PFSK-1 (cell line): ENCODE data around the gene TBC1D32.

Experiments
- POLR2AphosphoS5 ChIP-seq: IDR thresholded peaks from 2 replicates; pipeline ENCODE4 v1.6.1; 2012; ENCODE audit warnings: low read depth, mild to moderate bottlenecking, control low read depth, low read length, moderate library complexity
- TF ChIP-seq, protein P1 (sequence below), 2 experiments: IDR thresholded peaks; 2 replicates each; pipeline versions ENCODE4 v1.6.1 to v1.8.0; 2011 to 2012; ENCODE audit warnings: low read depth in 2 of 2, low read length in 2 of 2, control low read depth in 1 of 2, inconsistent platforms in 1 of 2, mild to moderate bottlenecking in 1 of 2, moderate library complexity in 1 of 2; ENCODE audit not compliant: insufficient read depth in 1 of 2

DNA sequence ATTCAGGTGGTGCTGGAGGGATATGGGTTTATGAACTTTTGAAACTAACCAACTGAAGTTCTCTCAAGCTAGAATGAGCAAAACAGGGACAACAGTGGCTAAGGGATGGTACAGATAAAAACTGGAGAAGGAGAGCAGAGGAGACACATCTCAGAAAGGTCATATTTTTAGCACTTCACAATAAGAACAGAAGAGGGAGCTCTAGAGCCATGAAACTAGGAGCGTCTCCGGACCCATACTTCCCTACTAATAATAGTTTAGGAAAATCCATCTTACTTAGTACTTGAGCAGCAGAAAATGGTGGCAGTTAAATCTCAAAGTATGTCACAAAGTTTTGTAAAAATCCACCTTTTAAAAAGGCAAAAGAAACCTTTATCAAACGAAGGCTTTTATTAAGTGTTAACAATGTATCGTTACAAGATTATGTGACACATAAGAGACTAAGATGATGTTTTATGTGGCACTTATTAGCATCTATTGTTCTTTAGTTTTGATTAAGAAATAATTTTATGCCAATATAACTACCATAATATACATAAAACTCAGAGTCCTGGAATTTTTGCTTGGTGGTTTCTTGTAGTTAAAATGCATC is 278.6 kb downstream of the TBC1D32 start:
- no peak for TF ChIP-seq POLR2AphosphoS5
- TF ChIP-seq, protein P1, sequence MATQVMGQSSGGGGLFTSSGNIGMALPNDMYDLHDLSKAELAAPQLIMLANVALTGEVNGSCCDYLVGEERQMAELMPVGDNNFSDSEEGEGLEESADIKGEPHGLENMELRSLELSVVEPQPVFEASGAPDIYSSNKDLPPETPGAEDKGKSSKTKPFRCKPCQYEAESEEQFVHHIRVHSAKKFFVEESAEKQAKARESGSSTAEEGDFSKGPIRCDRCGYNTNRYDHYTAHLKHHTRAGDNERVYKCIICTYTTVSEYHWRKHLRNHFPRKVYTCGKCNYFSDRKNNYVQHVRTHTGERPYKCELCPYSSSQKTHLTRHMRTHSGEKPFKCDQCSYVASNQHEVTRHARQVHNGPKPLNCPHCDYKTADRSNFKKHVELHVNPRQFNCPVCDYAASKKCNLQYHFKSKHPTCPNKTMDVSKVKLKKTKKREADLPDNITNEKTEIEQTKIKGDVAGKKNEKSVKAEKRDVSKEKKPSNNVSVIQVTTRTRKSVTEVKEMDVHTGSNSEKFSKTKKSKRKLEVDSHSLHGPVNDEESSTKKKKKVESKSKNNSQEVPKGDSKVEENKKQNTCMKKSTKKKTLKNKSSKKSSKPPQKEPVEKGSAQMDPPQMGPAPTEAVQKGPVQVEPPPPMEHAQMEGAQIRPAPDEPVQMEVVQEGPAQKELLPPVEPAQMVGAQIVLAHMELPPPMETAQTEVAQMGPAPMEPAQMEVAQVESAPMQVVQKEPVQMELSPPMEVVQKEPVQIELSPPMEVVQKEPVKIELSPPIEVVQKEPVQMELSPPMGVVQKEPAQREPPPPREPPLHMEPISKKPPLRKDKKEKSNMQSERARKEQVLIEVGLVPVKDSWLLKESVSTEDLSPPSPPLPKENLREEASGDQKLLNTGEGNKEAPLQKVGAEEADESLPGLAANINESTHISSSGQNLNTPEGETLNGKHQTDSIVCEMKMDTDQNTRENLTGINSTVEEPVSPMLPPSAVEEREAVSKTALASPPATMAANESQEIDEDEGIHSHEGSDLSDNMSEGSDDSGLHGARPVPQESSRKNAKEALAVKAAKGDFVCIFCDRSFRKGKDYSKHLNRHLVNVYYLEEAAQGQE (IDR thresholded peaks at IDR 0.05; ENCODE audit: insufficient read depth in 1 of 2, low read depth in 2 of 2, low read length in 2 of 2) = no peak
